GM12872 (cell line): ENCODE measurements around the gene LRGUK.

Experiments used
- CTCF ChIP-seq: IDR thresholded peaks from 3 replicates; pipeline ENCODE4 v1.5.1; 2011; ENCODE audit warnings: low read depth, mild to moderate bottlenecking, low read length, moderate library complexity; ENCODE audit not compliant: insufficient read depth

The LRGUK gene

GRCh38 chr7:134126966-134127848 is at the start of gene LRGUK:
Gene LRGUK, plus strand, starts transcription at chr7:134127340. Its CDS starts 28 bp downstream, at chr7:134127368.
- TF ChIP-seq CTCF: no peak

GRCh38 chr7:134078991-134079390 is 48.1 kb upstream of the LRGUK start:
- TF ChIP-seq CTCF: no peak

- no peak for TF ChIP-seq CTCF
Measured at GRCh38 chr7:134081695-134082094, 45.4 kb upstream of the LRGUK start.

- no peak for TF ChIP-seq CTCF
Measured at GRCh38 chr7:134083766-134084487, 43.2 kb upstream of the LRGUK start.

GRCh38 chr7:134084488-134085144 is 42.5 kb upstream of the LRGUK start:
- TF ChIP-seq CTCF: no peak

- no peak for TF ChIP-seq CTCF
Measured at GRCh38 chr7:134085311-134085710, 41.8 kb upstream of the LRGUK start.

GRCh38 chr7:134086998-134087735 is 40.0 kb upstream of the LRGUK start:
- TF ChIP-seq CTCF: no peak
